Stomach smooth muscle (tissue), 2 donors: Measurements from ENCODE around the gene SRM.
"Not testable (repeated sequence)": the region's sequence is repeated elsewhere in the genome, so short reads cannot be mapped to it uniquely, and the experiment has no call there.

ENCODE experiments used
- H3K27ac ChIP-seq: one replicate; pipeline ENCODE4 v1.7.0; 2013; ENCODE audit warnings: mild to moderate bottlenecking, low read length, inconsistent platforms
- H3K27me3 ChIP-seq, 2 donors: one replicate each; pipeline ENCODE4 v1.7.0; 2013; ENCODE audit warnings: low read length in 2 of 2; ENCODE audit not compliant: insufficient read depth in 2 of 2, control insufficient read depth in 1 of 2
- H3K36me3 ChIP-seq, 2 donors: one replicate each; pipeline ENCODE4 v1.7.0; 2013; ENCODE audit warnings: low read length in 2 of 2; ENCODE audit not compliant: control insufficient read depth in 2 of 2, insufficient read depth in 2 of 2
- H3K4me1 ChIP-seq: one replicate; pipeline ENCODE4 v1.7.0; 2013; ENCODE audit warnings: low read length; ENCODE audit not compliant: control insufficient read depth, insufficient read depth
- H3K4me3 ChIP-seq, 2 donors: one replicate each; pipeline ENCODE4 v1.7.0; 2013; ENCODE audit warnings: low read length in 2 of 2
- H3K9ac ChIP-seq, 2 donors: one replicate each; pipeline ENCODE4 v1.7.0; 2013; ENCODE audit warnings: low read length in 2 of 2, mild to moderate bottlenecking in 1 of 2
- H3K9me3 ChIP-seq, 2 donors: one replicate each; pipeline ENCODE4 v1.7.0; 2013; ENCODE audit warnings: low read length in 2 of 2; ENCODE audit not compliant: control insufficient read depth in 2 of 2
- donor health status: healthy.
- donor health status: Pancreatic carcinoma.

The SRM gene

DNA sequence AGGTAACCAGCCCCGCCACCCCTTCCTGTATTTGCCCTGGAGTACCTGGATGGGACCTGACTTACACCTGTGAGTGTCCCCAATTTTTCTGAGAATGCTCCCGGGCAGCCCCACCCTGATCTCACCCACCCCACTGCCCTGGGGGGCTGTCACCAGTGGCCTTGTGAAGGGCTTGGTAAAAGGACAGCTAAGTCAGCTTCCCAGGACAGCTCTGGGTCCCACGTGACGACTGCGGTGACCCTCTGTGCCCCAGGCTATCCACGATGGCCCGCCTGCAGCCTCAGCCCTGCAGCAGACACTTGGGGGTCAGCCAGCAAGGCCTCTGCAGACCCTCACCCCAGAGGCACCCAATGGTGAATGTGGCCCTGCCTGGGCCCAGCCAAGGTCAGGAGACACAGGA lies 5.6 kb downstream of the SRM start:
- peaks cover 12% of the 10 kb centered on the region for H3K4me1 ChIP-seq
- H3K36me3 ChIP-seq, result peaks cover 3 to 5% of the 10 kb centered on the region in 2 donors
- H3K27ac ChIP-seq, result no peak overlapping the region
- H3K27me3 ChIP-seq, result peaks cover 9 to 15% of the 10 kb centered on the region in 2 donors
- H3K9ac ChIP-seq, result no peak overlapping the region
- no peaks in the 10 kb centered on the region for H3K9me3 ChIP-seq
- H3K4me3 ChIP-seq, result no peak overlapping the region

DNA sequence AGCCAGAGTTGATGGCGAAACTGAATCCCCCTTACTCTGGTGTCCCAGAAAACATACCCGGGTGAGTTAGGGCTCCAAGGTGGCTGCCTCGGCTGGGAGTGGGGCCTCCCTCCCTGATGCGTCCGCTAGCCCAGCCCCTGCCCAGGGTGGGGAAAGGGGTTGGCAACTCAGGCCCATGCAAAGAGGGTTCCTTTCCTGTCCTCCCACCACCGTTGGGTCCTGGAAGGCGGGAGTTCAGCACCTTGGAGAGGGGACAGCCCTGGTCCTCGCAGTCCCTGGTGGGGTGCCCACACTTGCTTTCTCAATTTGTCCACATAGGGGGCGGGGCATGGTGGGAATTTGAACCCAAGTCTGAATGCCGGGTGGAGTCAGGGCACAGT lies 6.1 kb downstream of the SRM start:
- peaks cover 3 to 5% of the 10 kb centered on the region in 2 donors for H3K36me3 ChIP-seq
- peaks cover 9 to 15% of the 10 kb centered on the region in 2 donors for H3K27me3 ChIP-seq
- no peak overlapping the region for H3K27ac ChIP-seq
- H3K4me3 ChIP-seq, result no peak overlapping the region
- no peaks in the 10 kb centered on the region for H3K9me3 ChIP-seq
- H3K9ac ChIP-seq, result no peak overlapping the region
- H3K4me1 ChIP-seq, result peaks cover 8% of the 10 kb centered on the region

DNA sequence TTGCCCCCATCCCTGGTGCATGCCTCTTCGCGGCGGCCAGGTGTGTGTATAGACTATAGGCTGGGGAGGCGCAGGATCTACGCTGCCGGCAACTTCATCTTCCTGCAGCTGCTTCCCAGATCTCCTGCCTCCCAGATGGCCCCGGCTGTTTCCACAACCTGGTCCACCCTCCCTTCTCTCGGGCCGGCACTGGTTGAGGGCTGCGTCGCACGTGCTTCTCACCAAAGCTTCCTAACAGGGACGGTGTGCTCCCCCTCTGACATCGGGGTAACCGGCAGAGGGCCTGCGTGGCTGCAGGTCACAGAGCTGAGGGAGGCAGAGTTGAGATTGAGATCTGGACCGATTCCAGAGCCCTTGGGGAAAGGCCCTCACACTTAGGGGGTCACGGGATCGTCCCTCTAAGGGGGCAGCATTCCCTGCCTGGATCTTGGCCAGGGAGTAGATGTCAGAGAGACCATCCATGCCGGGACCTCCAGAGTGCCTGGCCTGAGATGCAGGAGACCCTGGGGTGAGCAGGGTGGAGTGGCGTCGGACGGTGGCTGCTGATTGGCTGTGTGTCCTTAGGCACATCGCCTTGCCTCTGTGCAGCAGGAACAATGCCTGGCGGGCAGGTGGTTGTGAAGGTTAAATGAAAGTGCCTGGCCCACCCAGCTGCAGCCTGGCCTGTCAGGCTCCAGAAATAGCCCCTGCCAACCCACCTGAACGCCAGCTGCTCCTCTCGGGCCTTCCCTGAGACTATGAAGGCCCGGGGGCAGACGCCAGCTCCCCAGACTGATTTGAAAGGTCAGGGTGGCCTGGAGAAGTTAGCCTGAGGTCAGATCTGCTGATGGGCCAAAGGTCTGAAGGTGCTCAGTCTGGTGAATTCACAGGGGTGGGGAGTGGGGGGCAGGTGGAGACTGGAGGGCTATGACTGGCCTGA lies 6.7 kb downstream of the SRM start:
- no peak overlapping the region for H3K4me3 ChIP-seq
- peaks cover 5% of the 10 kb centered on the region for H3K4me1 ChIP-seq
- peaks cover 9 to 15% of the 10 kb centered on the region in 2 donors for H3K27me3 ChIP-seq
- no peaks in the 10 kb centered on the region for H3K9me3 ChIP-seq
- no peak overlapping the region for H3K9ac ChIP-seq
- H3K27ac ChIP-seq, result no peak overlapping the region
- peaks cover 3 to 5% of the 10 kb centered on the region in 2 donors for H3K36me3 ChIP-seq

DNA sequence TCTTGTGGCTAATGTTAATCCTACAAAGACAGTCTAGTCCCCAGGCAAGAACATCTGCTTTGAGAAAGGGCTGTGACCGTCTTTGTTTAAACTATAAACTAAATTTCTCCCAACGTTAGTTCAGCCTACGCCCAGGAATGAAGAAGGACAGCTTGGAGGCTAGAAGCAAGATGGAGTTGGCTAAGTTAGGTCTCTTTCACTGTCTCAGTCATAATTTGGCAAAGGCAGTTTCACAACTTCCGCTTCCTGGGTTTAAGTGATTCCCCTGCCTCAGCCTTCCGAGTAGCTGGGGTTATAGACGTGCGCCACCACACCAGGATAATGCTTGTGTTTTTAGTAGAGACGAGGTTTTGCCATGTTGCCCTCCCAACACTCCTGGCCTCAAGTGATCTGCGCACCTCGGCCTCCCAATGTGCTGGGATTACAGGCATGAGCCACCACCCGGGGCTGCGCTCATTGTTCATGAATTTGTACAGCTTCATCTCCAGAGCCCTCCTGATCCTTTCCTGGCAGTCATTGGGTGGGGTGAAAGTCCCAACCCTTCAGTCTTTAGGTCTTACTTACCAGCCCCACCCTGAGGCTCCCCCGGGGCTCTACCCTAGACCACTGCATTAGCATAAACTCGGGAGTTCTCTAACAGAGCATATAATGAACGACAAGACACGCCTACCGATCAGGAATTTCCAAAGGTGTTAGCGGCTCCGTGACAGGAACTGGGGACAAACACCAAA lies 7.9 kb downstream of the SRM start:
- peaks cover 5% of the 10 kb centered on the region for H3K4me1 ChIP-seq
- H3K4me3 ChIP-seq, result no peak overlapping the region
- H3K27ac ChIP-seq, result no peak overlapping the region
- peaks cover 9 to 15% of the 10 kb centered on the region in 2 donors for H3K27me3 ChIP-seq
- no peak overlapping the region for H3K9ac ChIP-seq
- H3K9me3 ChIP-seq, result no peaks in the 10 kb centered on the region
- H3K36me3 ChIP-seq, result peaks cover 3 to 5% of the 10 kb centered on the region in 2 donors

DNA sequence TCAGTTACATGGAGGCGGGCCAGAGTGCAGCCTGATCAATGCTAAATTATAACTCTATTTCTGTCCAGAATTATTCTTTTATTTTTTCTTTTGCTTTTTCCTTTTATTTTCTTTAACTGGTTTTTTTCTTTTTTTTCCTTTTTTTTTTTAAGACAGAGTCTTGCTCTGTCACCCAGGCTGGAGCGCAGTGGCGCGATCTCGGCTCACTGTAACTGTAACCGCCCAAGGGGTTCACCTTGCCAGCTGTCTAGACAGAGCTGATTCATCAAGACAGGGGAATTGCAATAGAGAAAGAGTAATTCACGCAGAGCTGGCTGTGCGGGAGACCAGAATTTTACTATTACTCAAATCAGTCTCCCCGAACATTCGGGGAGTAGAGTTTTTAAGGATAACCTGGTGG lies 8.7 kb downstream of the SRM start:
- H3K36me3 ChIP-seq, H3K9me3 ChIP-seq, H3K4me3 ChIP-seq, H3K27ac ChIP-seq, H3K4me1 ChIP-seq, H3K9ac ChIP-seq: not testable (repeated sequence)
- peaks cover 9 to 15% of the 10 kb centered on the region in 2 donors for H3K27me3 ChIP-seq

DNA sequence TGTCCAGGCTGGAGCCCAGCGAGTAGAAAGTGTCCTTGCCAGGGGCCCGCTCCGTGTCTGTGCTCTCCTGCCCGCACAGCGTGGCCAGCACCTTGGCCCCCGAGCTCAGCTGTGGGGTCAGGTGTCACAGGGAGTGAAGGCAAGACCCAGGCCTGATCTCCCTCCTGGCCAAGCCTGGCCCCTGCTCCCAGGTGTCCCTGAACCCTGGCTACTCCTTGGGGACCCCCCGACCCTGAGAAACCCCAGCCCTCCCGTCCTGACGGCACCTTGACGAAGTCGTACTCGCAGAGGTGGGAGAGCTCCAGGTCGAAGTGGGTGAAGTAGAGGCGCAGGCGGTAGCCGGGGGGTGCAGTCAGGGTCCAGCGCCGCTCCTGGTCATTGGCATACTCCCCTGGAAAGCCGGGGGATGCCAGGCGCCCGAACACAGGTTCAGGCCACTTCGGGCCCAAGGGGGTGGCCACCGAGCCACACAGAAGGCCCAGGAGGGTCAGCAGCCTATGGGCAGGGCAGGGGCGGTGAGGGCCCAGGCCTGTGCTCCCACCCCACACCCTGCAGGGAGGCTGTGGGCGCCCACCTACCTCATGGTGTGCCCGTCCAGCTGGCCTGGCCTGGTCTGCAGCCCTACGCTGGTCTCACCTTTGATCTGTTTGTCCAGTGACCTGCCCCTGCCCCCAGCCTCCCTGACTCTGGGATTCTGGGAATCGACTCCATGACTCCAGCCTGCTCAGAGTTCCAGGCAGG lies 13.0 kb downstream of the SRM start, which contains the start of gene MASP2:
MASP2 (minus strand) TSS at position 615 of the 741 bp plus-strand sequence; CDS start at position 583, 32 bp downstream.
- Histone ChIP-seq H3K36me3 (no peaks in the 10 kb centered on the region), H3K27me3 (peaks cover 0 to 2% of the 10 kb centered on the region in 2 donors), H3K4me1 (no peaks in the 10 kb centered on the region), H3K4me3 (no peak within 1 kb of the TSS), H3K9me3 (no peaks in the 10 kb centered on the region), H3K27ac (no peak within 1 kb of the TSS), H3K9ac (no peak within 1 kb of the TSS)

DNA sequence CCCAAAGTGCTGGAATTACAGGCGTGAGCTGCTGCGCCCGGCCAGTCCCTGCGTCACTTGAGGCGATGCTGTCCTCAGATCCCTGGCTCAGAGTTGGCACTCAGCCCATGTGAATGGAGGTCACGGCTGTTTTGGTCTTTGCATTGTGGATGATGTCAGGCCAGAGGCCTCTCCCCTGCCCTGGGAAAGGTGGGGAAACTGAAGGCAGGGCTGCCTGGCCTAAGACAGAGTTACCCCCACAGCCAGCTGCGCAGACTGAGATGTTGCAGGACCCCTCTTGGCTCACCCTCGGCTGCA lies 13.6 kb downstream of the SRM start:
- no peaks in the 10 kb centered on the region for H3K9me3 ChIP-seq

DNA sequence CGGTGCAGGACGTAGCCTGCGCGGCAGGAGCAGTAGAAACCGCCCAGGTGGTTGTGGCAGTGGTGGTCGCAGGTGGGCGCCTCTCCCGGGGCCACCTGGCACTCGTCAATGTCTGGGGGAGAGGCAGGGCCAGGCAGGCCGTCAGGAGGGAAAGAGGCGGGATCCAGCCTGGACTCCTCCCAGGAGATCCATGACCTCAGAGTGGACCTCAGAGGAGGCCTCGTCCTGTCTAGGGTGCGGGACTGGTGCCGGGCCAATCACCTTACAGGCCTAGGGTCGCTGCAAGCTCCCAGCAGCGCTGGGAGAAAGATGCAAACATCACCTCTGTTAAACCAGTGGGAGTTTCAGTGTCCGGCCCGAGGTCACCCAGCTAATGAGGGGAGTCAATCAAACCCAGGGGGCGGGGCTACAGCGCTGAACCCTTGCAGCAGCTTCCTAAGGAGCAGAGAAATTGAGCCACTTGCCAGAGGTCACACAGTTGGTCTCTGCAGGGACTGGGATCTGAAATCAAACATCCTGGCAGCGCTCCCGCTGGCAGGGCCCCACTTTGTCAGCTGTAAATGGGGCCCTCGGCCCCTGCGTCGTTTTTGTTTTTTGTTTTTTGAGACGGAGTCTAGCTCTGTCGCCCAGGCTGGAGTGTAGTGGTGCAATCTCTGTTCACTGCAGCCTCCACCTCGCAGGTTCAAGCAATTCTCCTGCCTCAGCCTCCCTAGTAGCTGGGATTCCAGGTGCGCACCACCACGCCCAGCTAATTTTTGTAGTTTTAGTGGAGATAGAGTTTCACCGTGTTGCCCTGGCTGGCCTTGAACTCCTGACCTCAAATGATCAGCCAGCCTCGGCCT lies 14.2 kb downstream of the SRM start:
- H3K4me3 ChIP-seq, result no peak overlapping the region
- H3K4me1 ChIP-seq, result no peaks in the 10 kb centered on the region
- no peak overlapping the region for H3K9ac ChIP-seq
- no peaks in the 10 kb centered on the region for H3K9me3 ChIP-seq
- H3K27me3 ChIP-seq, result peaks cover 0 to 2% of the 10 kb centered on the region in 2 donors
- no peak overlapping the region for H3K27ac ChIP-seq
- no peaks in the 10 kb centered on the region for H3K36me3 ChIP-seq

More for the DNA sequence above, 13.6 kb downstream of the SRM start:
- Histone ChIP-seq H3K4me1 (no peaks in the 10 kb centered on the region), H3K27ac (no peak overlapping the region), H3K36me3 (no peaks in the 10 kb centered on the region), H3K9ac (no peak overlapping the region), H3K27me3 (peaks cover 0 to 2% of the 10 kb centered on the region in 2 donors), H3K4me3 (no peak overlapping the region)

DNA sequence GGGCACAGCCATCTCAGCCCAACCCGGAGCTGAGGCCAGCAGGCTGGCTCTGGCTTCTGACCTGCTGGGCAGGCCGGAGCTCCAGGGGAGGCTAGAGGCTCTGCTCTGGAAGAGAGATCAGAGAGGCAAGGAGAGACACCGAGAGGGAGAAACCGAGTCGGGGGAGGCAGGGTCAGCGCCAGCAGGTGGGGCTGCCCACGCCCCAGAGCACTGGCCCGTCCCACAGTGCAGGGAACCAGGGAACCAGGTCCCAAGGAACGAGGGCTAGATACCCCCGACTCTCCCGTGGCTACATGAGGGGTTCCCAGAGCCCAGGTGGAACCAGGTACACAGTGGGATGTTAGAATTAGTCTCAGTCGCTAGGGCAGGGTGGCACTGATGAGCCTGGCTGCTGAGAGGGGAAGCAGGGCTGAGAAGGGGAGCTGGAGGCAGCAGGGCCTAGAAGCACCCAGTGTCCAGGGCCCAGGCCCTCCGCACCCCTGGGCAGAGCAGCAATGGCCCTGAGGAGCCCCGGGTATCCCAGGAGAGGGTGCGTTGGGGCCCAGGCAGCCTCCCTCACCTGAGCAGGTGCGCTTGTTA lies 14.9 kb downstream of the SRM start:
- Histone ChIP-seq H3K27me3 (peaks cover 0 to 2% of the 10 kb centered on the region in 2 donors), H3K4me3 (no peak overlapping the region), H3K9me3 (no peaks in the 10 kb centered on the region), H3K27ac (no peak overlapping the region), H3K9ac (no peak overlapping the region), H3K4me1 (no peaks in the 10 kb centered on the region), H3K36me3 (no peaks in the 10 kb centered on the region)
